IMR-90 (cell line): Measurements from ENCODE around the gene TNFRSF13B. TPM values are rescaled to one million over a fixed set of nuclear protein-coding genes. Genes with fewer than 3 reads are reported as not detected.

Source experiments
- ATAC-seq: fragments of 200-7000 bp; cut with Tn5 transposase; 2 replicates; pipeline ENCODE4 v1.9.1; 2020; ENCODE audit warnings: low read depth, mild to moderate bottlenecking, moderate library complexity
- BruUV-seq: library from RNA; stranded (reverse); fragments of 400-500 nt; replicated peaks from 2 replicates; lab custom pipeline; 2021; lab: Mats Ljungman, UMichigan
- CTCF ChIA-PET: fragments of 300-600 bp; formaldehyde crosslinking; extraction: SDS; loops from one replicate; lab custom pipeline; 2021; ENCODE audit warnings: antibody characterized with exemption; lab: Yijun Ruan, JAX
- POLR2A ChIA-PET: fragments of 300-600 bp; sonication (Branson Sonifier 250); formaldehyde crosslinking; loops from one replicate; lab custom pipeline; 2022; ENCODE audit warnings: antibody characterized with exemption; ENCODE audit not compliant: unreplicated experiment; lab: Charles Lee
- DNase-seq: peaks from one replicate; pipeline ENCODE4 v3.0.0; 2013
- H2AFZ ChIP-seq: replicated peaks from 2 replicates; pipeline ENCODE3; 2013; ENCODE audit warnings: low read length, mild to moderate bottlenecking; ENCODE audit not compliant: poor library complexity
- H2AK5ac ChIP-seq: 2 replicates; pipeline ENCODE4 v1.6.1; 2013; ENCODE audit warnings: low read depth, low read length, inconsistent platforms
- H2AK9ac ChIP-seq: replicated peaks from 2 replicates; pipeline ENCODE3; 2013; ENCODE audit warnings: mild to moderate bottlenecking, low read depth, low read length, moderate library complexity; ENCODE audit not compliant: poor library complexity
- H2BK120ac ChIP-seq: 2 replicates; pipeline ENCODE4 v1.6.1; 2013; ENCODE audit warnings: low read depth, low read length, inconsistent platforms
- H2BK15ac ChIP-seq: 3 replicates; pipeline ENCODE4 v1.6.1; 2013; ENCODE audit warnings: low read depth, low read length, inconsistent platforms
- H2BK20ac ChIP-seq: 2 replicates; pipeline ENCODE4 v1.6.1; 2013; ENCODE audit warnings: low read depth, mild to moderate bottlenecking, inconsistent platforms, low read length, moderate library complexity
- H2BK5ac ChIP-seq: 2 replicates; pipeline ENCODE4 v1.6.1; 2013; ENCODE audit warnings: mild to moderate bottlenecking, low read depth, low read length, inconsistent platforms; ENCODE audit not compliant: poor library complexity, severe bottlenecking
- H3K14ac ChIP-seq: replicated peaks from 2 replicates; pipeline ENCODE4 v1.6.1; 2013; ENCODE audit warnings: low read depth, low read length, inconsistent platforms
- H3K18ac ChIP-seq: 2 replicates; pipeline ENCODE4 v1.6.1; 2013; ENCODE audit warnings: low read depth, low read length, control low read depth
- H3K23ac ChIP-seq: 2 replicates; pipeline ENCODE4 v1.6.1; 2013; ENCODE audit warnings: low read depth, low read length, inconsistent platforms
- H3K27ac ChIP-seq: 2 replicates; pipeline ENCODE4 v1.5.1; 2013; ENCODE audit warnings: mild to moderate bottlenecking, control low read depth, low read length; ENCODE audit not compliant: insufficient read depth
- H3K27me3 ChIP-seq: 2 replicates; pipeline ENCODE4 v1.6.1; 2013; ENCODE audit warnings: low read length; ENCODE audit not compliant: control insufficient read depth, insufficient read depth
- H3K36me3 ChIP-seq: 2 replicates; pipeline ENCODE4 v1.6.1; 2013; ENCODE audit warnings: low read length, mixed read lengths; ENCODE audit not compliant: control insufficient read depth, insufficient read depth
- H3K4ac ChIP-seq: 2 replicates; pipeline ENCODE4 v1.6.1; 2013; ENCODE audit warnings: low read depth, low read length, inconsistent platforms
- H3K4me1 ChIP-seq: 2 replicates; pipeline ENCODE4 v1.6.1; 2013; ENCODE audit warnings: low read length, mixed read lengths; ENCODE audit not compliant: control insufficient read depth, insufficient read depth
- H3K4me2 ChIP-seq: 2 replicates; pipeline ENCODE4 v1.6.1; 2013; ENCODE audit warnings: low read depth, mild to moderate bottlenecking, control low read depth, low read length, moderate library complexity
- H3K4me3 ChIP-seq: 2 replicates; pipeline ENCODE4 v1.5.1; 2013; ENCODE audit warnings: low read depth, mild to moderate bottlenecking, control low read depth, low read length, moderate library complexity; ENCODE audit not compliant: insufficient read depth
- H3K56ac ChIP-seq: 2 replicates; pipeline ENCODE4 v1.6.1; 2013; ENCODE audit warnings: low read length, inconsistent platforms; ENCODE audit not compliant: insufficient read depth; ENCODE audit errors: extremely low read depth
- H3K79me1 ChIP-seq, 2 experiments: 2 replicates each; pipeline ENCODE4 v1.6.1; 2013; ENCODE audit warnings: low read length in 2 of 2, inconsistent platforms in 1 of 2, low read depth in 1 of 2
- H3K9ac ChIP-seq: 2 replicates; pipeline ENCODE4 v1.6.1; 2013; ENCODE audit warnings: low read depth, low read length, control low read depth
- H3K9me1 ChIP-seq: 2 replicates; pipeline ENCODE4 v1.6.1; 2013; ENCODE audit warnings: low read length, inconsistent platforms; ENCODE audit not compliant: insufficient read depth
- H3K9me3 ChIP-seq: 2 replicates; pipeline ENCODE4 v1.6.1; 2013; ENCODE audit warnings: low read length; ENCODE audit not compliant: control insufficient read depth, insufficient read depth
- H4K20me1 ChIP-seq: 2 replicates; pipeline ENCODE4 v1.6.1; 2013; ENCODE audit warnings: low read length, inconsistent platforms; ENCODE audit not compliant: insufficient read depth
- H4K5ac ChIP-seq: 2 replicates; pipeline ENCODE4 v1.6.1; 2013; ENCODE audit warnings: mild to moderate bottlenecking, low read depth, low read length, control low read depth
- H4K8ac ChIP-seq, 2 experiments: 2 replicates each; pipeline ENCODE4 v1.6.1; 2013; ENCODE audit warnings: low read depth in 2 of 2, low read length in 2 of 2, control low read depth in 1 of 2, inconsistent platforms in 1 of 2
- H4K91ac ChIP-seq: 2 replicates; pipeline ENCODE4 v1.6.1; 2013; ENCODE audit warnings: low read depth, low read length, inconsistent platforms; ENCODE audit not compliant: insufficient read depth
- BHLHE40 ChIP-seq: fragments of 150-350 bp; IDR thresholded peaks from 2 replicates; pipeline ENCODE4 v1.6.1; 2016; ENCODE audit warnings: mild to moderate bottlenecking, low read depth, low read length
- CEBPB ChIP-seq: IDR thresholded peaks from 2 replicates; pipeline ENCODE4 v1.6.1; 2012; ENCODE audit warnings: low read depth, low read length, improper control_type of control experiment
- CHD1 ChIP-seq: IDR thresholded peaks from 2 replicates; pipeline ENCODE4 v1.6.1; 2012; ENCODE audit warnings: low read depth, low read length, improper control_type of control experiment
- CTCF ChIP-seq: conservative IDR thresholded peaks from 2 replicates; pipeline ENCODE4 v1.5.1; 2012; ENCODE audit warnings: mild to moderate bottlenecking, low read depth, low read length, improper control_type of control experiment
- FOS ChIP-seq: fragments of 150-350 bp; IDR thresholded peaks from 2 replicates; pipeline ENCODE4 v1.6.1; 2016; ENCODE audit warnings: low read depth, low read length
- MAFK ChIP-seq: IDR thresholded peaks from 2 replicates; pipeline ENCODE4 v1.6.1; 2012; ENCODE audit warnings: low read depth, low read length, improper control_type of control experiment
- MAZ ChIP-seq: IDR thresholded peaks from 2 replicates; pipeline ENCODE4 v1.6.1; 2012; ENCODE audit warnings: low read depth, mild to moderate bottlenecking, low read length, improper control_type of control experiment, moderate library complexity, borderline replicate concordance
- MXI1 ChIP-seq: IDR thresholded peaks from 2 replicates; pipeline ENCODE4 v1.6.1; 2012; ENCODE audit warnings: low read depth, mild to moderate bottlenecking, low read length, moderate library complexity, borderline replicate concordance
- NFE2L2 ChIP-seq: fragments of 150-350 bp; IDR thresholded peaks from 2 replicates; pipeline ENCODE4 v1.6.1; 2016; ENCODE audit warnings: low read depth, mild to moderate bottlenecking, low read length
- POLR2A ChIP-seq: IDR thresholded peaks from 2 replicates; pipeline ENCODE4 v1.6.1; 2012; ENCODE audit warnings: mild to moderate bottlenecking, low read depth, low read length
- RAD21 ChIP-seq: IDR thresholded peaks from 2 replicates; pipeline ENCODE4 v1.6.1; 2012; ENCODE audit warnings: low read length, improper control_type of control experiment
- RCOR1 ChIP-seq: IDR thresholded peaks from 2 replicates; pipeline ENCODE4 v1.6.1; 2012; ENCODE audit warnings: mild to moderate bottlenecking, low read length, improper control_type of control experiment; ENCODE audit not compliant: insufficient replicate concordance
- RFX5 ChIP-seq: IDR thresholded peaks from 2 replicates; pipeline ENCODE4 v1.8.0; 2012; ENCODE audit warnings: low read depth, mild to moderate bottlenecking, low read length, moderate library complexity
- SMC3 ChIP-seq: fragments of 150-350 bp; IDR thresholded peaks from 2 replicates; pipeline ENCODE4 v1.6.1; 2016; ENCODE audit warnings: low read depth, mild to moderate bottlenecking, antibody characterized with exemption, low read length, moderate library complexity
- WGBS, 2 experiments: methylation state at CpG; one replicate each; pipeline versions ENCODE4 v1.1.5 to v1.1.7; 2013; ENCODE audit warnings: missing lambda C conversion rate in 2 of 2; ENCODE audit not compliant: insufficient read length in 1 of 2; ENCODE audit errors: extremely low coverage in 2 of 2; 5-methylcytosine and 5-hydroxymethylcytosine counted together
- dilution Hi-C: fragments of 300-500 bp; cut with HindIII; formaldehyde crosslinking; loops from one replicate; pipeline ENCODE4 v1.14.3; 2018; ENCODE audit warnings: low sequenced_read_pairs; ENCODE audit not compliant: unreplicated experiment
- in situ Hi-C: fragments of 300-500 bp; cut with MboI; formaldehyde crosslinking; loops from 3 replicates; pipeline ENCODE4 v1.14.3; 2019; ENCODE audit warnings: low sequenced_read_pairs, inconsistent platforms, mixed read lengths
- intact Hi-C: fragments of 100-400 bp; cut with micrococcal nuclease; formaldehyde crosslinking; loops from 2 replicates; pipeline ENCODE4 v1.10.0; 2022
- polyA plus RNA-seq, 3 experiments: library from polyadenylated mRNA; depleted of rRNA; stranded (reverse); fragments of >200 nt; gene quantifications; 2 replicates each; pipeline ENCODE4 v1.2.3, GENCODE V29; 2012; ENCODE audit warnings: low replicate concordance in 1 of 3
- total RNA-seq: library from RNA; depleted of rRNA; stranded (reverse); fragments of >200 nt; gene quantifications from 2 replicates; pipeline ENCODE4 v1.2.3, GENCODE V29; 2012
- TF ChIP-seq, protein P1 (sequence below): fragments of 150-350 bp; IDR thresholded peaks from 2 replicates; pipeline ENCODE4 v1.6.1; 2017; ENCODE audit warnings: mild to moderate bottlenecking, antibody characterized with exemption, low read length, low read depth

TNFRSF13B gene
- total and polyA plus RNA-seq, 2 of the 4 experiments (the other 2 are of a cell fraction): not detected

GRCh38 chr17:16919663-16920627, 52.0 kb downstream of the TNFRSF13B start (continued):
- TF ChIP-seq SMC3: no peak

DNA sequence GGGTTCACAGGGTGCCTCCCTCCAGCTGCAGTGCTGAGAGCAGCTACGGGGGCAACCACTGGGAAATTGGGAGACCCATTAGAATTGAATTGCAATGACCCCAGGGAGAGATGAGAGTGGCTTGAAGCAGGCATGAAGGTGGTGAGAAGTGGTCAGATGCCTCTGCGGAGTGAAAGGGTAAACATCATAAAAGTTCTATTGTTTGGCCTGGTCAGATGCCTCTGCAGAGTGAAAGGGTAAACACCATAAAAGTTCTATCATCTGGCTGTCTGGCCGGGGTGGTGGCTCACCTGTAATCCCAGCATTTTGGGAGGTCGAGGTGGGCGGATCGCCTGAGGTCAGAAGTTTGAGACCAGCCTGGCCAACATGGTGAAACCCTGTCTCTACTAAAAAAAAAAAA, 53.5 kb downstream of the TNFRSF13B start:
- no peak for ATAC-seq
- Histone ChIP-seq H3K4ac (no peak overlapping the region), H3K27me3 (peaks cover 28% of the 10 kb centered on the region), H3K23ac (no peak overlapping the region), H3K14ac (no peak overlapping the region), H4K20me1 (no peaks in the 10 kb centered on the region), H3K4me3 (no peak overlapping the region), H4K91ac (no peak overlapping the region), H2AK5ac (no peak overlapping the region), H2BK15ac (no peak overlapping the region), H3K4me1 (no peaks in the 10 kb centered on the region), H3K4me2 (no peak overlapping the region), H3K36me3 (no peaks in the 10 kb centered on the region), H3K9me3 (no peaks in the 10 kb centered on the region), H3K56ac (no peak overlapping the region), H2AFZ (no peak overlapping the region), H4K5ac (no peak overlapping the region), H2BK120ac (no peak overlapping the region), H3K9me1 (no peaks in the 10 kb centered on the region), H3K9ac (no peak overlapping the region), H2BK5ac (no peak overlapping the region), H3K18ac (no peak overlapping the region), H3K79me1 (no peaks in the 10 kb centered on the region), H3K27ac (no peak overlapping the region), H2AK9ac (no peak overlapping the region), H4K8ac (no peak overlapping the region), H2BK20ac (no peak overlapping the region)
- intact Hi-C loops (no loop called here), dilution Hi-C loops (no loop called here), in situ Hi-C loops (no loop called here)
- no peak for DNase-seq
- 61% methylated on average over 2 of the region's 6 CpGs; no CpG with 5 or more reads in 1 of the 2 experiments for WGBS, 2 experiments
- no TSS peak for BruUV-seq
- ChIA-PET POLR2A (no interaction called here), CTCF (no interaction called here)
- TF ChIP-seq CHD1 (no peak), MAZ (no peak), FOS (no peak), CEBPB (no peak), CTCF (no peak), RAD21 (no peak), RCOR1 (no peak), SMC3 (no peak), MXI1 (no peak), POLR2A (no peak), NFE2L2 (no peak), BHLHE40 (no peak), RFX5 (no peak), MAFK (no peak)
- TF ChIP-seq, protein P1, sequence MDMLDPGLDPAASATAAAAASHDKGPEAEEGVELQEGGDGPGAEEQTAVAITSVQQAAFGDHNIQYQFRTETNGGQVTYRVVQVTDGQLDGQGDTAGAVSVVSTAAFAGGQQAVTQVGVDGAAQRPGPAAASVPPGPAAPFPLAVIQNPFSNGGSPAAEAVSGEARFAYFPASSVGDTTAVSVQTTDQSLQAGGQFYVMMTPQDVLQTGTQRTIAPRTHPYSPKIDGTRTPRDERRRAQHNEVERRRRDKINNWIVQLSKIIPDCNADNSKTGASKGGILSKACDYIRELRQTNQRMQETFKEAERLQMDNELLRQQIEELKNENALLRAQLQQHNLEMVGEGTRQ: no peak
